Lung microvascular endothelial cell (primary cell): ENCODE results near the gene CRHR1. TPM values are rescaled to one million over a fixed set of nuclear protein-coding genes. Genes with fewer than 3 reads are reported as not detected.

Experiments used
- DNase-seq, 2 donors: peaks; one replicate each; pipeline versions ENCODE4 v3.0.0 to v3.0.0-alpha.2; 2010; ENCODE audit warnings: low read depth in 2 of 2
- total RNA-seq: library from RNA; depleted of rRNA; stranded (reverse); fragments of >200 nt; gene quantifications from 2 replicates; pipeline ENCODE4 v1.2.1, GENCODE V29; 2014

The CRHR1 gene
- total RNA-seq, 1 donor from 2014 or later: not detected

- DNase-seq: no peak
Measured at GRCh38 chr17:45820052-45820780, 36.1 kb downstream of the CRHR1 start.

GRCh38 chr17:45821147-45821546 lies 37.0 kb downstream of the CRHR1 start:
- DNase-seq: no peak

GRCh38 chr17:45823598-45823997 lies 39.5 kb downstream of the CRHR1 start:
- DNase-seq: no peak

GRCh38 chr17:45824475-45824874 lies 40.4 kb downstream of the CRHR1 start:
- DNase-seq: no peak

- no peak for DNase-seq
Measured at GRCh38 chr17:45824901-45825492, 40.9 kb downstream of the CRHR1 start.

GRCh38 chr17:45825792-45826191 lies 41.7 kb downstream of the CRHR1 start:
- no peak for DNase-seq

- no peak for DNase-seq
Measured at GRCh38 chr17:45826919-45827588, 42.9 kb downstream of the CRHR1 start.

GRCh38 chr17:45828171-45828570 lies 44.1 kb downstream of the CRHR1 start:
- no peak for DNase-seq

GRCh38 chr17:45828582-45829133 lies 44.5 kb downstream of the CRHR1 start:
- DNase-seq: no peak

GRCh38 chr17:45833920-45834319 lies 49.8 kb downstream of the CRHR1 start:
- DNase-seq: no peak

GRCh38 chr17:45834471-45835396 lies 50.6 kb downstream of the CRHR1 start:
- DNase-seq: peak in 1 of 2 donors; percentile 11

- DNase-seq: no peak
Measured at GRCh38 chr17:45835481-45835880, 51.4 kb downstream of the CRHR1 start.

GRCh38 chr17:45836047-45837044 lies 52.2 kb downstream of the CRHR1 start:
- no peak for DNase-seq

- DNase-seq: no peak
Measured at GRCh38 chr17:45837187-45837586, 53.1 kb downstream of the CRHR1 start.

- DNase-seq: no peak
Measured at GRCh38 chr17:45837603-45838002, 53.5 kb downstream of the CRHR1 start.

- no peak for DNase-seq
Measured at GRCh38 chr17:45838751-45839295, 54.7 kb downstream of the CRHR1 start.

GRCh38 chr17:45839442-45839841 lies 55.3 kb downstream of the CRHR1 start:
- no peak for DNase-seq

GRCh38 chr17:45841186-45841585 lies 57.1 kb downstream of the CRHR1 start:
- no peak for DNase-seq

- DNase-seq: no peak
Measured at GRCh38 chr17:45841883-45842525, 57.9 kb downstream of the CRHR1 start.
